Prostate gland (tissue), 2 donors: ENCODE measurements around the gene TSHZ3.

Source experiments
- POLR2AphosphoS5 ChIP-seq: sonication (generic); formaldehyde crosslinking; IDR thresholded peaks from one replicate; pipeline ENCODE4 v1.6.1; 2017; ENCODE audit warnings: antibody characterized with exemption
- TF ChIP-seq, protein P1 (sequence below), 4 experiments: fragments of 200-600 bp in 2 of 4; fragments of 450-650 bp in 2 of 4; sonication (generic) in 2 of 4; IDR thresholded peaks; 1 replicate in 3 of 4; 2 replicates in 1 of 4; pipeline ENCODE4 v1.5.1; 2016 to 2019; ENCODE audit warnings: antibody characterized with exemption in 4 of 4, mild to moderate bottlenecking in 2 of 4, moderate library complexity in 2 of 4

DNA sequence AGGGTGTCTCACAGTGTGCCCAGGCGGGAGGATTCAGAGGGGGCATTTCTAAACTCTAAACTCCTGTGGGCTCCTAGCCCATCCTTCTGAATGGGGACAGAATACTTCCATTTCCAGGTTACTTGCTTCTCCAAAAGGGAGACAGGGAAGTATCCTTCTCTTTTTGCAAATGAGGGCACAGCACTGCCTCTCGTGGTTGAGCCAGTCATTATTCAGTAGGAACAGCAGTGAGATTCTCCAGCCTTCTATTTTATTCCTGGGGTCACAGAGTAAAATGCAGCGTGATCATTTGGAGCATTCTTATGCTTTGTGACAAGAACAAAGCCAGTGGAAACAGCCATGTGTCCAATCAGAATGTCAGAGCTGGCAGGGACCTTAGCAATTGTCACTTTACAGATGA lies 15.7 kb upstream of the TSHZ3 start:
- no peak for TF ChIP-seq POLR2AphosphoS5
- TF ChIP-seq, protein P1, sequence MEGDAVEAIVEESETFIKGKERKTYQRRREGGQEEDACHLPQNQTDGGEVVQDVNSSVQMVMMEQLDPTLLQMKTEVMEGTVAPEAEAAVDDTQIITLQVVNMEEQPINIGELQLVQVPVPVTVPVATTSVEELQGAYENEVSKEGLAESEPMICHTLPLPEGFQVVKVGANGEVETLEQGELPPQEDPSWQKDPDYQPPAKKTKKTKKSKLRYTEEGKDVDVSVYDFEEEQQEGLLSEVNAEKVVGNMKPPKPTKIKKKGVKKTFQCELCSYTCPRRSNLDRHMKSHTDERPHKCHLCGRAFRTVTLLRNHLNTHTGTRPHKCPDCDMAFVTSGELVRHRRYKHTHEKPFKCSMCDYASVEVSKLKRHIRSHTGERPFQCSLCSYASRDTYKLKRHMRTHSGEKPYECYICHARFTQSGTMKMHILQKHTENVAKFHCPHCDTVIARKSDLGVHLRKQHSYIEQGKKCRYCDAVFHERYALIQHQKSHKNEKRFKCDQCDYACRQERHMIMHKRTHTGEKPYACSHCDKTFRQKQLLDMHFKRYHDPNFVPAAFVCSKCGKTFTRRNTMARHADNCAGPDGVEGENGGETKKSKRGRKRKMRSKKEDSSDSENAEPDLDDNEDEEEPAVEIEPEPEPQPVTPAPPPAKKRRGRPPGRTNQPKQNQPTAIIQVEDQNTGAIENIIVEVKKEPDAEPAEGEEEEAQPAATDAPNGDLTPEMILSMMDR (IDR thresholded peaks at IDR 0.05), result no peak
